ENCODE measurements around the gene KRTAP5-1. TPM values are rescaled to one million over a fixed set of nuclear protein-coding genes. Genes with fewer than 3 reads are reported as not detected.
A peak's percentile ranks its signal among the peaks of the same experiment; 100 is the strongest.

Gene KRTAP5-1
- total and polyA plus RNA-seq, 4 donors, result not detected

DNA sequence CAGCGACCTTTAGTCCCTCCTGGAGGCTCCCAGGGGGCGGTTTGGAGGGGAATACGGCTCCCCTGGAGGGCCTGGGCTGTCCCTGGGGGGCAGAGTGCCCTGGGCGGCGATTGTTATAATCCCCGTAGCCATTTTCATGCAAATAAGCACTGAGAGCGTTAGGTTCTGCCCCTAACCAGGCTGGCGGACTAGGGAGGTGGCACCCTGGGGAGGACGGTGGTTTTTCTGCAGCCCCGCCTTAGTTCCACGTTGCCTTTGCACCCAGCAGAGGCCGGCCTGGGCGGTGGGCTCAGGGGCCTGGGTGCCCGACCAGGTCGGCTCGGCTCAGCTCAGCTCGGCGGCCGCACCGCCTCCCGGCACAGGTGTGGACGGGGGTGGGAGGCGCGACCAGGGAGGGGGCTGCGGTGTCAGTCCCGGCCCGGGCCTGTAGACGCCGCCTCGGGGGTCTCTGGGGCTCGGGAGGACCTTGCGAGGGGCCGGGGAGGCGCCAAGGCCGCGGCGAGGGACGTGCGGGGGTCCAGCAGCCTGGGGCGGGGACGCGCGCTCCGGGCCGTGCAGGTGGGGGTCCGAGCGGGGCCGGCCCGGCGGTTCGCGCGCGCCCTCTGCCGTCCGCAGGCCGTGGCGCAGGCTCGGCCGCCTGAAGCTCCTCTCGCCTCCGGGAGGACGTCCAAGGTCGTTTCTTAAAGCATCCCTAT is 10.7 kb downstream of the KRTAP5-1 start:
- peak overlapping the region; percentile 60 to 63 for H3K27ac ChIP-seq (ENCODE audit: low read depth in 1 of 2, low read length in 1 of 2)
- no peak overlapping the region for H3K9ac ChIP-seq (ENCODE audit: insufficient read depth in 1 of 2, low read length in 2 of 2)
- peaks cover 0 to 6% (median 2%) of the 10 kb centered on the region in 4 donors for H3K9me3 ChIP-seq (ENCODE audit: control insufficient read depth in 4 of 4, insufficient read depth in 3 of 4, low read length in 3 of 4)
- H3K4me1 ChIP-seq (ENCODE audit: control insufficient read depth in 5 of 5, insufficient read depth in 5 of 5, low read length in 5 of 5), result peaks cover 0 to 5% (median 0%) of the 10 kb centered on the region in 5 donors
- TF ChIP-seq CTCF (IDR thresholded peaks at IDR 0.05; ENCODE audit: control extremely low read depth, extremely low read depth), result peak; percentile 80
- ATAC-seq (ENCODE audit: insufficient read depth, low FRiP score) (peak; percentile 71), DNase-seq (peak; percentile 52 to 67 (median 66))
- no peaks in the 10 kb centered on the region for H3K36me3 ChIP-seq (ENCODE audit: control insufficient read depth in 4 of 4, insufficient read depth in 4 of 4, low read length in 4 of 4)
- H3K27me3 ChIP-seq (ENCODE audit: control insufficient read depth in 3 of 3, insufficient read depth in 3 of 3, low read length in 2 of 3), result peaks cover 0 to 30% (median 19%) of the 10 kb centered on the region in 3 donors
- 1 to 2% methylated on average over 33 to 64 of the region's 64 CpGs for WGBS, 2 donors
- no peak overlapping the region for H3K4me3 ChIP-seq

DNA sequence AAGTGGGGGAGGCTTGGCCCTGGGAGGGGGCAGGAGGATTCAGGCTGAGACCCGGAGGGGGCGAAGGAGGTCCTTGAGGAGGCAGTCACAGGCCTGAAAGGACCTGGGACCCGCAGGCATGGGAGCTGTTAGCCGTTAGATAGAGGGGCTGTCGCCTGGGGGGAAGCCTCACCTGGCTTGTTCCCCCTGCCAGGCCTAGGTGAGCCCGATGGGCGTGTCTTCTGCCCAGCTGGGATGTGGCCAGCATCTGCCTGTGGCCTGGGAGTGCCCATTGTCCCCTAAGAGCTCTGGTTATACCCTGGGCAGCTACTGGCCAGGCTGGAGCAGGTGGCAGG is 11.2 kb downstream of the KRTAP5-1 start:
- Histone ChIP-seq H3K36me3 (ENCODE audit: control insufficient read depth in 4 of 4, insufficient read depth in 4 of 4, low read length in 4 of 4) (no peaks in the 10 kb centered on the region), H3K4me1 (ENCODE audit: control insufficient read depth in 5 of 5, insufficient read depth in 5 of 5, low read length in 5 of 5) (peaks cover 0 to 5% (median 0%) of the 10 kb centered on the region in 5 donors), H3K9ac (ENCODE audit: insufficient read depth in 1 of 2, low read length in 2 of 2) (no peak overlapping the region), H3K4me3 (no peak overlapping the region), H3K27me3 (ENCODE audit: control insufficient read depth in 3 of 3, insufficient read depth in 3 of 3, low read length in 2 of 3) (peaks cover 0 to 34% (median 22%) of the 10 kb centered on the region in 3 donors), H3K27ac (ENCODE audit: low read depth in 1 of 2, low read length in 1 of 2) (peak overlapping the region; percentile 60 to 63), H3K9me3 (ENCODE audit: control insufficient read depth in 4 of 4, insufficient read depth in 3 of 4, low read length in 3 of 4) (peaks cover 0 to 6% (median 2%) of the 10 kb centered on the region in 4 donors)
- no peak for TF ChIP-seq CTCF (IDR thresholded peaks at IDR 0.05; ENCODE audit: control extremely low read depth, extremely low read depth)
- ATAC-seq (ENCODE audit: insufficient read depth, low FRiP score) (no peak), DNase-seq (no peak)
- WGBS, 2 donors, result 11 to 16% methylated on average over 7 of the region's 7 CpGs

DNA sequence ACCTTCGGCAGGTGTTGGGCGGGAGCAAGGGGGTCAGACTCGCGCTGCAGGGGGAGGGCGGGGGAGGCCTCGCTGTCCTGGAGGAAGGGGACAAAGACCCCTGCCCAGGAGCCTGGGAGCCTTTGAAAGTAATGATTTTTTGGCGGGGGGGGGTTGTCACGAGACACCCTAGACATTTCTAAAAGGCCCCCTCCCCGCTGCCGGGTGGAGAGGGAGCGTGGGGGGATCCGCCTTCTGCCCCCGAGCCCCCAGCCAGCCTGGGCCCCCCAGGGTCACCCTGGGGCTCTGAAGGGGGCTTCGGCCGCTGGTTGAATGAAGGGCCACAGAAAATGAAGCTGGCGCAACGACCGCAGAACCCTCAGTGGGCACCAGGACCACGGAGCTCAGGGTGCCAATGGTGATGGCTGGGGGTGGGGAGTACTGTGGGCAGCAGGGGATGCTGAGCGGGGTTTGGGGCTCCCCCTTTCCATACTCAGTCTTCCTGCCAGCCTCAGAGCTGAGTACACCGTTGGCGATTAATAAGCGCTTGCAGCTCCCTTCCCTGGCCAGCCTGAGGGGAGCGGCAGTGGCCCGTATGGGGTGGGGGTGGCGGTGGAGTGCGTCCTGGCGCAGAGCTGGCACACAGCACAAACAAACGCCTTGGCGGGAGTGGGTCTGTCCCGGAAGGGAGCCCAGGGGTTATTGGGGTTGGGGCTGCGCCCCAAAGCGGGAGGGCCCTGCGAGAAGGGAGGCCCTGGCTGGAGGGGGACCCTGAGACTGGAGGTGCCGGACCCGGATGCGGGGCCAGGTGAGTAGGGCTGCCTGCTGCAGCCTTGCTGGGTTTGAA is 11.8 kb downstream of the KRTAP5-1 start:
- peaks cover 0 to 36% (median 22%) of the 10 kb centered on the region in 3 donors for H3K27me3 ChIP-seq (ENCODE audit: control insufficient read depth in 3 of 3, insufficient read depth in 3 of 3, low read length in 2 of 3)
- H3K9ac ChIP-seq (ENCODE audit: insufficient read depth in 1 of 2, low read length in 2 of 2), result no peak overlapping the region
- no peaks in the 10 kb centered on the region for H3K9me3 ChIP-seq (ENCODE audit: control insufficient read depth in 4 of 4, insufficient read depth in 3 of 4, low read length in 3 of 4)
- peak overlapping the region in 1 of 2 donors; percentile 60 for H3K27ac ChIP-seq (ENCODE audit: low read depth in 1 of 2, low read length in 1 of 2)
- WGBS, 2 donors, result 4 to 6% methylated on average over 33 to 37 of the region's 37 CpGs
- ATAC-seq (ENCODE audit: insufficient read depth, low FRiP score) (no peak), DNase-seq (peak in 1 of 3 donors; percentile 26)
- no peak for TF ChIP-seq CTCF (IDR thresholded peaks at IDR 0.05; ENCODE audit: control extremely low read depth, extremely low read depth)
- no peaks in the 10 kb centered on the region for H3K36me3 ChIP-seq (ENCODE audit: control insufficient read depth in 4 of 4, insufficient read depth in 4 of 4, low read length in 4 of 4)
- H3K4me3 ChIP-seq, result peak overlapping the region; percentile 48
- H3K4me1 ChIP-seq (ENCODE audit: control insufficient read depth in 5 of 5, insufficient read depth in 5 of 5, low read length in 5 of 5), result peaks cover 0 to 5% (median 0%) of the 10 kb centered on the region in 5 donors

Data from lung (tissue), 12 donors.